Measurements from ENCODE around the gene TBC1D8B.

GRCh38 chrX:106791495-106791894 lies 11.0 kb upstream of the TBC1D8B start:
- no peak for TF ChIP-seq CTCF (IDR thresholded peaks at IDR 0.05)
- no peak for TF ChIP-seq POLR2A (IDR thresholded peaks at IDR 0.05)
- no peak for TF ChIP-seq POLR2AphosphoS5 (IDR thresholded peaks at IDR 0.05)
